Sigmoid colon (tissue), 4 donors: ENCODE data around the gene C21orf91.

Source experiments
- POLR2AphosphoS5 ChIP-seq, 4 donors: sonication (generic); formaldehyde crosslinking; IDR thresholded peaks; one replicate each; pipeline ENCODE4 v1.6.1; 2017; ENCODE audit warnings: antibody characterized with exemption in 4 of 4
- TF ChIP-seq, protein P1 (sequence below), 4 experiments: fragments of 450-650 bp in 3 of 4; fragments of 200-600 bp in 1 of 4; IDR thresholded peaks; one replicate each; pipeline ENCODE4 v1.5.1; 2016 to 2019; ENCODE audit warnings: antibody characterized with exemption in 4 of 4, mild to moderate bottlenecking in 3 of 4, moderate library complexity in 2 of 4

DNA sequence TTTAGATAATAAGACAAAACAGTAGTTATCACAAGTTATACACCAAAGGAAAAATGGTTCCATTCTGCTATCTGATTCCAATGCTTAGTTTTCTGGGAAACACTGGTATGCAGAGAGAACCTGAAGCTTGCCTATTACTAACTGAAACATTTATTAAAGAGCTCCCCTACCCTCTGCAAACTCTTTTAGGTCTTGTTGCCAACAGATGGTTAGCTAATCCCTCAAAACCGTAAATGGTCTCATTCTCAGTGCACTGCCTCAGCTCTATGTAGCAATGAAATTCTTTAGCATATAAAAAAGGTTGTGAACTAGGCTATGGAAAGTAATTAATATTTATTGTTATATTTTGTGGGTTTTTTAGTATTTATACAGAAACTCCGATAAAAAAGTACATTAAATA lies 20.4 kb downstream of the C21orf91 start:
- TF ChIP-seq, protein P1, sequence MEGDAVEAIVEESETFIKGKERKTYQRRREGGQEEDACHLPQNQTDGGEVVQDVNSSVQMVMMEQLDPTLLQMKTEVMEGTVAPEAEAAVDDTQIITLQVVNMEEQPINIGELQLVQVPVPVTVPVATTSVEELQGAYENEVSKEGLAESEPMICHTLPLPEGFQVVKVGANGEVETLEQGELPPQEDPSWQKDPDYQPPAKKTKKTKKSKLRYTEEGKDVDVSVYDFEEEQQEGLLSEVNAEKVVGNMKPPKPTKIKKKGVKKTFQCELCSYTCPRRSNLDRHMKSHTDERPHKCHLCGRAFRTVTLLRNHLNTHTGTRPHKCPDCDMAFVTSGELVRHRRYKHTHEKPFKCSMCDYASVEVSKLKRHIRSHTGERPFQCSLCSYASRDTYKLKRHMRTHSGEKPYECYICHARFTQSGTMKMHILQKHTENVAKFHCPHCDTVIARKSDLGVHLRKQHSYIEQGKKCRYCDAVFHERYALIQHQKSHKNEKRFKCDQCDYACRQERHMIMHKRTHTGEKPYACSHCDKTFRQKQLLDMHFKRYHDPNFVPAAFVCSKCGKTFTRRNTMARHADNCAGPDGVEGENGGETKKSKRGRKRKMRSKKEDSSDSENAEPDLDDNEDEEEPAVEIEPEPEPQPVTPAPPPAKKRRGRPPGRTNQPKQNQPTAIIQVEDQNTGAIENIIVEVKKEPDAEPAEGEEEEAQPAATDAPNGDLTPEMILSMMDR (IDR thresholded peaks at IDR 0.05) = no peak
- no peak for TF ChIP-seq POLR2AphosphoS5 (IDR thresholded peaks at IDR 0.05)
